ENCODE measurements around the gene ZNF333. TPM values are rescaled to one million over a fixed set of nuclear protein-coding genes. Genes with fewer than 3 reads are reported as not detected.
"Not testable (repeated sequence)": the region's sequence is repeated elsewhere in the genome, so short reads cannot be mapped to it uniquely, and the experiment has no call there.

Gene ZNF333
- total RNA-seq, 1 donor from 2014 or later = 39.3 TPM

DNA sequence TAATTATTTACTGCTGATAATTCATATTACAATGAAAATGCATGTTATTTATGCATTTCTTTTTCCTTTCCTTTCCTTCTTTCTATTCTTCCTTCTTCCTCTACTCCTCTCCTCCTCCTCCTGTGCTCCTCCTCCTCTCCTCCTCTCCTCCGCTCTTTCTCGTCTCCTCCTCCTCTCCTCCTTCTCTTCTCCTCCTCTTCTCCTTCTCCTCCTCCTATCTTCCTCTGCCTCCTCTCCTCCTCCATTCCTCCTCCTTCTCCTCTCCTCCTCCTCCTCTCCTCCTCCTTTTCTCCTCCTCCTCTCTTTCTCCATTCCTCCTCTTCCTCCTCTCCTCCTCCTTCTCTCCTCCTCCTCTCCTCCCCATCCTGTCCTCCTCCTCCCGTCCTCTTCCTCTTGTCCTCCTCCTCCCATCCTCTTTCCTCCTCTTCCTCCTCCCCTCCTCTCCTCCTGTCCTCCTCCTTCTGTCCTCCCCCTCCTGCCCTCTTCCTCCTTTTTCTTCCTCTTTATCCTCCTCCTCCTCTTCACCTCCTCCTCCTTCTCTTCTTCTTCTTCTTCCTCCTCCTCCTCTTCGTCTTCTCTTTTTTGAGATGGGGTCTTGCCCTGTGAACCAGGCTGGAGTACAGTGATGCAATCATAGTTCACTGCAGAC lies 73.8 kb downstream of the ZNF333 start:
- intact Hi-C loops (cut with DNase I) = no loop called here
- DNase-seq (ENCODE audit: low spot score) (no peak), ATAC-seq (no peak)

DNA sequence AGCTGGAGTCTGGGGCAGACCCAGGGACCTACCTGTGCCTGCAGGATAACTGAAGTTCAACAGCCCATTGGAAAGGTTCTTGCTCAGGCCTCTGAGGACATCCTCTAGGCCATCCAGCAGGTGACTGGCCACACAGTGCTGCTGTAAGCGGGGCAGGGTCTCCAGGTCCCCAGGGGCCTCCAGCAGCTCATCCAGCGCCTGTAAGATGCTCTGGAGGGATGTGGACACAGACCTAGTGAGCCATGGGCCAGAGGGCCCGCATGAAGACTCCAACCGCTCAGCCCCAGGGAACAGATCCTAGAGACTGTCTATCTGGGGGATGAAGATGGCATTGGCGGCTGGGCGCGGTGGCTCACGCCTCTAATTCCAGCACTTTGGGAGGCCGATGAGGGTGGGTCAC lies 74.6 kb downstream of the ZNF333 start:
- intact Hi-C loops (cut with DNase I) = no loop called here
- peak; percentile 42 for DNase-seq (ENCODE audit: low spot score)
- no peak for ATAC-seq

DNA sequence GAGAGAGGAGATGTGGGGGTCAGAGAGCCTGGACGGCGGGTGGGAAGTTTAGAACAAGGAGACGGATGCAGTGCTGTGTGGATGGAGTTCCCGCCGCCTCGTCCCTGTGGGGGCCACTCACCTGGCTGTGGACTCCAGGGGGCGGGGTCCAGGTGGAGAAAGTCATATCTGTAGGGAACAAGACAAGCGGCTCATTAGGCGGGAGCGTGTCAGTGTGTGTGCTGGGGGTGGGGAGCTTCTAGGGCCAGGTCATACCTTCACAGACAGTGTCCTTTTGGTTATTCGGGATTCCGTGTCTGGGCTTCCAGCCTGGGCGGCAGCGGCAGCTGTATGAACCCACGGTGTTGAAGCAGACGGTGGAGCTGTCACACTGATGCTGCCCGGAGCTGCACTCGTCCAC lies 75.6 kb downstream of the ZNF333 start:
- intact Hi-C loops (cut with DNase I) = loop anchor here (5.0 kb wide), 1 partner anchor 368 kb away; no protein-coding TSS in a partner anchor
- not testable (repeated sequence) for ATAC-seq; DNase-seq (ENCODE audit: low spot score)

DNA sequence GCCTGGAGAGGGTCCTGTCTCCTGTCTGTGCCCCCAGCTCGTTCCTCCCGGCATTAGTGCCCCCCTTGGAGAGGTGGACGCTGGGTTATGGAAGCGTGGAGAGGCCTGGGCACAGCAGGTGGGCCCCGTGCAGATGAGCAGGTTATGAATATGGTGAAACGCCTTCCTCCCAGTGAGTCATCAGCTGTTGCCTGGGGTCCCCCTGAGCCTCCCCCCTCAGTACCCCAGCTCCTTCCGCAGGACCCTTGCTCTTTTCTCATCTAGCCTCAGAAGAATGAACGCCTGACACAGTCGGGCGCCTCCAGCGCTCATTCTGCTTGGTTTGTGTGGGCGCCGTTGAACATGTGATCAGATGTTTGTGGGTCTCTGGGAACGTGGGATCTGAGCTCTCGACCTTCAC lies 76.0 kb downstream of the ZNF333 start:
- ATAC-seq = not testable (repeated sequence)

DNA sequence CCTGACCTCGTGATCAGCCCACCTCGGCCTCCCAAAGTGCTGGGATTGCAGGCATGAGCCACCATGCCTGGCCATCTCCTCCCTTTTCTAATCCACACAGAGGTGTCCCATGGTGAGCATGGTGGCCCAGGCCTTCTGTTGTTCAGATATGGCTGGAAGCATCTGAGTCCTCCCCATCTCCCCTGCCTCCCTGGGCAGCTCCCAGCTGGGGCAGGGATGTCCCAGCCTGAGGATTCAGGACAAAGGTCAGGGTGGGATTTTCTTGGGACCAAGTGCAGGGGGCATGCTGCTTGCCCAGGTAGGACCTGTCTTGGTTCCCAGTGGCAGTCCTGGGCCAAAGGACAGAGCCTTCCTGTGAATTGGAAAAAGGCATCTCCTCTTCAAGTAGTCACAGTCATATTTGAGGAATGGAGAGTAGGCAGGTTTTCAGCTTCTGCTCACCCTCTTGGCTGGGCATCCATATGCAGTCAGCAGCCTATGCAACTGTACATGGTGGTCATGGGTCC lies 77.7 kb downstream of the ZNF333 start:
- intact Hi-C loops (cut with DNase I) = loop anchor here (5.0 kb wide), 1 partner anchor 370 kb away; no protein-coding TSS in a partner anchor
- no peak for ATAC-seq
- no peak for DNase-seq (ENCODE audit: low spot score)

More for the DNA sequence above, 76.0 kb downstream of the ZNF333 start:
- not testable (repeated sequence) for DNase-seq (ENCODE audit: low spot score)
- intact Hi-C loops (cut with DNase I) = loop anchor here (5.0 kb wide), 1 partner anchor 369 kb away; no protein-coding TSS in a partner anchor

DNA sequence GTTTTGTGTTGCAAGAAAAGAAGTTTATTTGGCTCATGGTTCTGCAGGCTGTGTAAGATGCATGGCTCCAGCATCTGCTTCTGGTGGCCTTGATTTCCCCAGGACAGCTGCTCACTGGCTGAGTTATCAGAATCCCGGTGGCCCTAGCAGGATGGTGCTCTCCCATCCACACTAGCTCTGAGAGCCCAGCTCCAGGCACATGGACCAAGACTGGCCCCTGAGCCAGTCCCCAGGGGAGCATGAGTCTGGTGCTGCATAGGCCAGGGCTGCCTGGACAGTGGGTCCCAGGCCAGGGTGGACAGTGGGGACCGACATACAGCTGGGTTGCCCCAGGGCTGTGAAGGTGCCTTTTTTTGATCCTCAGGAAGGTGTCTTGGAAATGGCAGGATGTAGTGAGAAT lies 78.2 kb downstream of the ZNF333 start:
- no peak for DNase-seq (ENCODE audit: low spot score)

DNA sequence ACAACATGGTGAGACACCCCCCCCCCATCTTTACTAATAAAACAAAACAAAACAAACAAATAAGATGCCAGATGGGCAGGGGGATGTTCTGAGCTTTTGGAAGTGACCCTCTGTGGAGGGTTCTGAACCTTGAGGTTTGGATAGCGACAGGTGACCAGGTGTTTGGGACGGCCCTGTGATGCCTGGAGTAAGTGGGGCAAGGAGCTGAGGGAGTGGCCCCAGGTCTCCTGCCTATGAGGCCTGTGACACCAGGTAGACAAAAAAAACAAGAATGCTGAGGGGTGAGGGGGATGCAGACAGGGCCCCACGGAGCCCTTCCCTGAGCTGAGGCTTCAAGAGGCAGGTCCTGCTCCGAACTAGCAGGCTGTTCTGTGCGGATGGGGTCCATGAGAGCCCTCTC lies 79.4 kb downstream of the ZNF333 start:
- ATAC-seq (no peak), DNase-seq (ENCODE audit: low spot score) (no peak)
- intact Hi-C loops (cut with DNase I) = loop anchor here (5.0 kb wide), 1 partner anchor 372 kb away; no protein-coding TSS in a partner anchor

More for the DNA sequence above, 78.2 kb downstream of the ZNF333 start:
- no peak for ATAC-seq
- intact Hi-C loops (cut with DNase I) = loop anchor here (5.0 kb wide), 1 partner anchor 371 kb away; no protein-coding TSS in a partner anchor

DNA sequence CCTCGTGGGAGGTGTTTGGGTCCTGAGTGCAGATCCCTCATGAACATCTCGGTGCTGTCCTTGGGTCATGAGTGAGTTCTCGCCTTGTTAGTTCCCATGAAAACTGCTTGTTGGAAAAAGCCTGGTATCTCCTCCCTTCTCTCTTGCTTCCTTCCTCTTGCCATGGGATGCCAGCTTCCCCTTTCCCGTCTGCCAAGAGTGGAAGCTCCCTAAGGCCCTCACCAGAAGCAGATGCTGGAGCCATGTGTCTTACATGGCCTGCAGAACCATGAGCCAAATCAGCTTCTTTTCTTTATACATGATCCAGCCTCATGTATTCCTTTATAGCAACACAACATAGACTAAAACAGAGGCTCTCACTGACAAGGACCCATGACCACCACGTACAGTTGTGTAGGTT lies 80.3 kb downstream of the ZNF333 start:
- ATAC-seq = no peak
- DNase-seq (ENCODE audit: low spot score) = no peak
- intact Hi-C loops (cut with DNase I) = no loop called here

DNA sequence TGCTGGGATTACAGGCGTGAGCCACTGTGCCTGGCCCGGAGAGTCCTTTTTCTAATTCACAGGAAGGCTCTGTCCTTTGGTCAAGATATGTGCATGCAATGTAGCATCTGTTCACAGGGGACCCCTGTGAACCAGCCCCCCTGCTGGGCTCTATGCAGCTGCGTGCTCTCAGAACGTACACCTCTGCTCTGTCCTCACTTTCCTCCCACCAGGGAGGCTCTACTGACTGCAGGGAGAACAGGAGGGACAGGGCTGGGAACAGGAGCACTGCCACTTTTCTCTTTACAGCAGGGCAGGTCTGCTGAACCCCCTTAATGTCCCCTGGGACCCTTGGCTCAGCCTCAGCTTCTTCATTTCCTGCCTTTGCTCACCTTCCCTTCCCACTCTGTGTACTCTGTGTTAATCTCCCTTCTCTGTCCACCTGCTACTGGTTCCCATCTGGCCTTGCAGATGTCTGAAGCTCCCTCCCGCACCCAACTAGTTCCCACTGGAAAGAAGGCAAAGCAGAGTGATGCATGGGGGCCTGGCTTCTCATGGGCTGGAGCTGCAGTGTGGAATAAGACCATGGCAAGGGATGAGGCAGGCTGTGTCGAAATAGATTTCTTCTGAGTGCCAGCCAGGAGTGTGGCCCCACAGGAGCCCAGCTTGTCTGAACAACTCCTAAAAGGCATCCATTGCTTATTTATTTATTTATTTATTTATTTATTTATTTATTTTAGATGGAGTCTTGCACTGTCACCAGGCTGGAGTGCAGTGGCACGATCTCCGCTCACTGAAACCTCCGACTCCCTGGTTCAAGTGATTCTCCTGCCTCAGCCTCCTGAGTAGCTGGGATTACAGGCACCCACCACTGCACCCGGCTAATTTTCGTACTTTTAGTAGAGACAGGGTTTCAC lies 81.3 kb downstream of the ZNF333 start:
- DNase-seq (ENCODE audit: low spot score) (no peak), ATAC-seq (no peak)
- intact Hi-C loops (cut with DNase I) = no loop called here

DNA sequence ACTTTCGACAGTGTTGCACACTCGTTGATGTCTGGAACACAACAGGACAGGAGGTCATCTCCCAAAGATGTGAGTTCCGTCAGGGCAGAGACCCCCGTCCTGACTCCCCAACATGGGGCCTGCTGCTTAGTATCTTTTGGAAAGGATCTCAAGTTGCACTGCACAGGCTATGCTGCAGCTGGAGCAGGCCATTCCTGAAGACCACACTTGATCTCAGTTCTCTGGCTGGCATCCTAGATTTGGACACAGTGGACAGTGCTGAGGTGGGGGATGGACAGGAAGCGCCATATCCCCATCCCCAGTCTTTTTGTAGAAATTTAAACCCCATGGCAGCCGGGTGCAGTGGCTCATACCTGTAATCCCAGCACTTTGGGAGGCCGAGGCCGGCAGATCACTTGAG lies 82.6 kb downstream of the ZNF333 start:
- DNase-seq (ENCODE audit: low spot score) = no peak

DNA sequence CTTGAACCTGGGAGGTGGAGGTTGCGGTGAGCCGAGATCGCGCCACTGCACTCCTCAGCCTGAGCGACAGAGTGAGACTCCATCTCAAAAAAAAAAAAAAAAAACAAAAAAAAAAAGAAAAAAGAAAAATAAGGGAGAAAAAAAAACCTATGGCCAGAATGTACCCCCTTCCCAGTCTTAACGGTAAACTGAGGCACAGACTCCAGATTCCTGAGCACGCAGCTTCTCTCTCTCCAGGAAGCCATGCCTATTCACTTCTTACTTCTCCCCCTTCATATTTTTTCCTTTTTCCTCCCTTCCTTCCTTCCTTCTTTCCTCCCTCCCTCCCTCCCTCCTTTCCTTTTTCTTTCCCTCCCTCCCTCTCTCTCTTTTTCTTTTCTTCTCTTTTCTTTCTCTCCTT lies 83.1 kb downstream of the ZNF333 start:
- intact Hi-C loops (cut with DNase I) = no loop called here
- no peak for ATAC-seq

More for the DNA sequence above, 82.6 kb downstream of the ZNF333 start:
- ATAC-seq = no peak
- intact Hi-C loops (cut with DNase I) = no loop called here

DNA sequence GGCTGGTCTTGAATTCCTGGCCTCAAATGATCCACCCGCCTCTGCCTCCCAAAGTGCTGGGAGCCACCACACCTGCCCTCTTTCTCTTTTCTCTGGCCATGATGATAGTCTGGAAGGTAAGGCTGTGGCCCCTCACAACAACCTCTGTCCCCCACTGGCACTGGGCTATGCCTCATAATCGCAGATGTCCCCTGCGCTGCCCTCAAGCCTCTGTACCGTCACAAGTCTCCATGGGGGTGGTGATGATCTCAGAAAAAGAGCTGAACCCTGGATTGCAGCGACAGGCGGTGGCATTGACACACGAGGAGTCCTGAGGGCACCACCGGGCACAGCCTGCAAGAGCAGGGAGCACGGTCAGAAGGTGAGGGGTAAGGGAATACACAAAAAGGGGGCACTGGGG lies 83.9 kb downstream of the ZNF333 start:
- intact Hi-C loops (cut with DNase I); DNase-seq (ENCODE audit: low spot score); ATAC-seq: not testable (repeated sequence)

More for the DNA sequence above, 83.1 kb downstream of the ZNF333 start:
- no peak for DNase-seq (ENCODE audit: low spot score)

DNA sequence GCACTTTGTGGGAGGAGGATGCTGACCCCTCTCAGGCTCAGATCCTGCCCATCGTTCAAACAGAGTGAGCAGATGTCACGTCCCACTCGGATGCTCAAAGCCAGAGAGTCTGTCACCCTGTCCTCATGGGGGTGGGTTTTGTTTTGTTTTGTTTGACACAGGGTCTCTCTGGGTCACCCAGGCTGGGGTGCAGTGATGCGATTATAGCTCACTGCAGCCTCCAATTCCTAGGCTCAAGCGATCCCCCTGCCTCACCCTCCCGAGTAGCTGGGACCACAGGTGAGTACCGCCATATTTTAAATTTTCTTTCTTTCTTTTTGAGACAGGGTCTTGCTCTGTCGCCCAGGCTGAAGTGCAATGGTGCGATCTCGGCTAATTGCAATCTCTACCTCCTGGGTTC lies 84.5 kb downstream of the ZNF333 start:
- intact Hi-C loops (cut with DNase I) = no loop called here
- DNase-seq (ENCODE audit: low spot score) (no peak), ATAC-seq (no peak)

DNA sequence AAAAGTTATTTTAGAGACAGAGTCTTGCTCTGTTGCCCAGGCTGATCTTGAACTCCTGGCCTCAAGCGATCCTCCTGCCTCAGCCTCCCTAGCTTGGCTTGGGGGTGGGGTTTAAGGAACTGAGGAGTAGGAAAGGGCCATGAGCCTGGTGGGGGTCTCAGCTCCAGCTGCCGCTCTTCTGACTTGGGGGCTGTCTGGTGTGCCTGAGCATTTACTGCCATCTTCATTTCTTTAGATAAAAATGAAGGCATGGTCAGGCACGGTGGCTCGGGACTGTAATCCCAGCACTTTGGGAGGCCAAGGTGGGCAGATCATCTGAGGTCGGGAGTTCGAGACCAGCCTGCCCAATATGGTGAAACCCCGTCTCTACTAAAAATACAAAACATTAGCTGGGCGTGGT lies 85.5 kb downstream of the ZNF333 start:
- ATAC-seq; DNase-seq (ENCODE audit: low spot score); intact Hi-C loops (cut with DNase I): not testable (repeated sequence)

DNA sequence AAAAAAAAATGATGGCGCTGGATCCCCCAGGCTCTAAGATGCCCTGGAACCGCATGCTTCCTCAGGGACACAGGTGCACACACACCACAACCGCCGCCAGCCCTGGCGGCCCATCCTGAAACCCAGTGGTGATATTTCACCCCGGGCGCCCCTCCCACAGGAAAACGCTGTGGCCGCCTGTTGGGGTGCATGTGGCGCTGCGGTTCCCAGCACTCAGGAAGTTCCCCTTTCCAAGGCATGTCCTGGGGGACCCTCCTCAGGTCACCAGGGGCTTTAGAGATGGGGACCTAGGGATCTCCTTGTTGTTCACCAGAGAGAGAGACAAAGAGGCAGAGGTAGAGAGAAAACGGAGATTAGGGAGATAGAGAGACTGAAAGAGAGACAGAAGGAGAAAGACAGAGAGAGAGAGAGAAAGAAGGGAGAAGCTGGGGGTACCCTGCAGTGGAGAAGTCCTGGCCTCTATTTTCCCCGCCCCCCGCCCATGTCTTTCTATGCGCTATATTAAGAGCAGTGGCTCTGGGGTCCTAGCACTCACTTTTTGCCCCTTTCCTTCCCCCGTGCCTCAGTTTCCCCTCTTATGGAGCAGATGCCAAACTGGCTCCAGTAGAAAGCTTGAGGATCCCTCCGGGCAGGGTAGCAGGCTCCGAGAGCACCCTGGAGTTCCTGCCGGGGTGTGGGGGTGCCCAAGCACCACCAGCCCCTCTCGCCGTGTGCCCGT lies 86.2 kb downstream of the ZNF333 start:
- intact Hi-C loops (cut with DNase I) = no loop called here
- ATAC-seq = peak; percentile 38
- no peak for DNase-seq (ENCODE audit: low spot score)

DNA sequence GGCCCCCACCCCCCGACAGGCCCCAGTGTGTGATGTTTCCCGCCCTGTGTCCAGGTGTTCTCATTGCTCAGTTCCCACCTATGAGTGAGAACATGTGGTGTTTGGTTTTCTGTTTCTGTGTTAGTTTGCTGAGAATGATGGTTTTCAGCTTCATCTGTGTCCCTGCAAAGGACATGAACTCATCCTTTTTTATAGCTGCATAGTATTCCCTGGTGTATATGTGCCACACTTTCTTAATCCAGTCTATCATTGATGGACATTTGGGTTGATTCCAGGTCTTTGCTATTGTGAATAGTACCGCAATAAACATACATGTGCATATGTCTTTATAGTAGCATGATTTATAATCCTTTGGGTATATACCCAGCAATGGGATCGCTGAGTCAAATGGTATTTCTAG lies 87.8 kb downstream of the ZNF333 start:
- ATAC-seq; intact Hi-C loops (cut with DNase I); DNase-seq (ENCODE audit: low spot score): not testable (repeated sequence)

DNA sequence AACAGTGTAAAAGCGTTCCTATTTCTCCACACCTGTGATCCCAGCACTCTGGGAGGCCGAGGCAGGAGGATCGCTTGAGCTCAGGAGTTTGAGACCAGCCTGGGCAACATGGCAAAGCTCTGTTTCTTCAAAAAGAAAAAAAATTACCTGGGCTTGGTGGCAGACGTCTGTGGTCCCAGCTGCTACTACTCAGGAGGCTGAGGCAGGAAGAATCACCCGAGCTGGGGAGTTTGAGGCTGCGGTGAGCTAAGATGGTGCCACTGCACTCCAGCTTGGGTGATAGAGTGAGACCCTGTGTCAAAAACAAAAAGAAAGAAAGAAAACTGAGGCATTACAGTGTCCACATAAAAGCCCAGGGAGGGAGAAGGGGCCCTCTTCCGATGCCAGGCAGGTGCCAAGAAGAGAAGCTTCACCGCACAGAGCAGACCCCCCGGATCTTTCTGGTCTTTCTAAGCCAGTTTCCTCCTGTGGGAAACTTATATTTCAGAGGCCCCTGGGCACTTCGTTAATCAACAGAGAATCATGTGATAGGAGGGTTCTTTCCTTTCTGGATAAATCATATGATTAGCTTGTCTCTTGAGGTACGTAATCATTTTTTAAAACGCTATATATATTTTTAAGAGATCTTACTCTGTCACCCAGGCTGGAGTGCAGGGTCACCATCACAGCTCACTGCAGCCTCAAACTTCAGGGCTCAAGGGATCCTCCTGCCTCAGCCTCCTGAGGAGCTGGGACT lies 88.4 kb downstream of the ZNF333 start, which contains the start of gene ADGRE2:
Gene ADGRE2, minus strand, starts transcription at position 451 of the 736 bp plus-strand sequence. CDS start 1,804 bp downstream, outside the sequence.
- ATAC-seq; DNase-seq (ENCODE audit: low spot score); intact Hi-C loops (cut with DNase I): not testable (repeated sequence)

DNA sequence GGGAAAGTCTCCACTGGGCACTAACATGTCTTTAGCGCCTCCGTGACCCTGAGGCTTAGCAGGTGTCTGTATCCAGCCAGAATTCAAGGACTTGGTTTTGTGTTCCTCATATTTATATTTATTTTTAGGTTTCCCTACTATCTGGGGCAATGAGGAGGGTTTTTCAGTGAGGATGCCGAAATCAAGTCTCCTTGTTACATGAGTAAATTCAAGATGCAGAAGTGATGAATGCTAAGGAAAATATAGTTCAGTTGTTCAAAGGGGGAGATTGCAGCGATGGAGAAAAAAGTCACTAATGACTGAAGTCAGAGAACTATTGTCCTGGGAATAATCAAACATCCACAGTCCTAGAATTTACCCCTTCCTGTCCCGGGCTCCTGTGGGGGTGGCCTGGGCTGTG lies 89.3 kb downstream of the ZNF333 start:
- intact Hi-C loops (cut with DNase I) = no loop called here
- ATAC-seq (no peak), DNase-seq (ENCODE audit: low spot score) (no peak)
